ENCODE data around the gene EPHB2. TPM values are rescaled to one million over a fixed set of nuclear protein-coding genes. Genes with fewer than 3 reads are reported as not detected.

EPHB2 gene
- total and polyA plus RNA-seq, 2 of the 8 experiments (the other 6 are each of a cell fraction or from before 2014, with no cell fraction given): 15.8 to 17.2 TPM

DNA sequence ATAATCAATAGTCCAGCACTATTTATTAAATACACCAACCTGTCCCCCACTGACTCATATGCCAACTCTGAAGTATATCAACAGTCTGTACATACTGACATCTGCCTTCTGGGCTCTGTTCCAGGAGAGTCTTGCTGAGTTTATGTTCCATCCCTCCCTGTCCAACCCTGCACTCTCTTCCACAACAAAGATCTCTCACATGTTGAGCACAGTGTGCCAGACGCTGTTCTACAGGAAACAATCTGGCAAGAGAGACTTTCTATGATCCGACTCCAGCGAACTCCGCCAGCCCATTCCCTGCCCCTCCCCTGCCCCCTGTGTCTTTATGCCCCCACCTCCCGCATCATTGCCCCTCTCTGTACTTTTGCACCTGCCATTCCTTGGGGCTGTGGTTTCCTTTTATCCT is 258.7 kb downstream of the EPHB2 start:
- H3K56ac ChIP-seq (replicated peaks; ENCODE audit: insufficient read length, low read depth, low read length): no peak overlapping the region
- H3K9me3 ChIP-seq (ENCODE audit: insufficient read depth in 2 of 2, low read depth in 1 of 2, low read length in 1 of 2): no peaks in the 10 kb centered on the region
- no peak overlapping the region for H2BK15ac ChIP-seq (ENCODE audit: low read length)
- no peaks in the 10 kb centered on the region; a peak in 1 of 7 replicates for H3K27me3 ChIP-seq (replicated peaks in 1 of 4; ENCODE audit: control insufficient read depth in 3 of 4, extremely low read depth in 1 of 4, insufficient read depth in 3 of 4, low read length in 3 of 4)
- H3K79me1 ChIP-seq (ENCODE audit: low read depth, low read length): no peaks in the 10 kb centered on the region
- H3K14ac ChIP-seq (ENCODE audit: insufficient read length): no peak overlapping the region
- WGBS, 2 experiments (ENCODE audit: extremely low coverage in 1 of 2, insufficient coverage in 1 of 2, insufficient read length in 1 of 2, insufficient replicate concordance in 2 of 2, low coverage in 1 of 2, low lambda C conversion rate in 2 of 2, missing lambda C conversion rate in 1 of 2): 89% methylated on average over 5 of the region's 5 CpGs; no CpG with 5 or more reads in 1 of the 2 experiments
- no peak for FAIRE-seq
- no peak overlapping the region for H3K18ac ChIP-seq (ENCODE audit: extremely low read depth, low read length)
- H2BK5ac ChIP-seq (ENCODE audit: low read depth, low read length): no peak overlapping the region
- H3K4ac ChIP-seq (replicated peaks; ENCODE audit: insufficient read length, low read depth, low read length): no peak overlapping the region
- no peak overlapping the region for H4K8ac ChIP-seq (ENCODE audit: extremely low read depth, insufficient read depth, low read length)
- H4K5ac ChIP-seq (ENCODE audit: insufficient read length, low read depth, low read length): no peak overlapping the region
- H2AK5ac ChIP-seq (ENCODE audit: low read depth, low read length): no peak overlapping the region
- no peak overlapping the region for H3K23ac ChIP-seq (ENCODE audit: insufficient read length)
- H4K91ac ChIP-seq (replicated peaks; ENCODE audit: insufficient read length, low read length): no peak overlapping the region
- H2BK20ac ChIP-seq (ENCODE audit: low read length): no peak overlapping the region
- no peak overlapping the region for H3K27ac ChIP-seq (ENCODE audit: low read depth, low read length)
- POLR2A ChIA-PET (ENCODE audit: partially characterized antibody): no interaction called here
- no peak overlapping the region for H3K4me2 ChIP-seq (ENCODE audit: insufficient read depth in 1 of 2, low read depth in 2 of 2, low read length in 2 of 2)
- H3K4me3 ChIP-seq (ENCODE audit: extremely low read depth in 1 of 4, insufficient read depth in 2 of 4, low read depth in 3 of 4, low read length in 4 of 4): no peak overlapping the region
- H2AFZ ChIP-seq (ENCODE audit: low read length): no peak overlapping the region
- TF ChIP-seq HDAC6 (IDR thresholded peaks at IDR 0.05; ENCODE audit: low read depth, low read length): no peak
- no peak for TF ChIP-seq CTBP2 (IDR thresholded peaks at IDR 0.05; ENCODE audit: borderline replicate concordance, insufficient read depth, insufficient read length, low read length)
- no peak for TF ChIP-seq JUN (IDR thresholded peaks at IDR 0.05; ENCODE audit: low read depth, low read length)
- no peaks in the 10 kb centered on the region for H3K79me2 ChIP-seq (ENCODE audit: control insufficient read depth in 1 of 2, insufficient read depth in 2 of 2, low read length in 2 of 2)
- DNase-seq (ENCODE audit: low read depth in 1 of 2, low spot score in 2 of 2): no peak
- H2BK120ac ChIP-seq (replicated peaks; ENCODE audit: low read depth, low read length): no peak overlapping the region
- H3K4me1 ChIP-seq (replicated peaks in 1 of 4; ENCODE audit: control insufficient read depth in 3 of 4, insufficient read depth in 4 of 4, low read length in 3 of 4): peaks cover 0 to 2% (median 0%) of the 10 kb centered on the region in 4 experiments; a peak in 1 of 7 replicates
- H4K20me1 ChIP-seq (replicated peaks in 1 of 2; ENCODE audit: control insufficient read depth in 1 of 2, insufficient read depth in 2 of 2, low read length in 2 of 2): no peaks in the 10 kb centered on the region
- H3K9ac ChIP-seq (replicated peaks in 1 of 4; ENCODE audit: extremely low read depth in 1 of 4, low read depth in 3 of 4, low read length in 3 of 4): no peak overlapping the region
- no peaks in the 10 kb centered on the region for H3K36me3 ChIP-seq (ENCODE audit: control insufficient read depth in 2 of 4, insufficient read depth in 4 of 4, low read length in 3 of 4)
- H2BK12ac ChIP-seq (ENCODE audit: low read depth, low read length): no peak overlapping the region
- no peaks in the 10 kb centered on the region for H3K23me2 ChIP-seq (ENCODE audit: low read depth, low read length)
- CTCF ChIA-PET (ENCODE audit: partially characterized antibody): no interaction called here
